SHP77 treated with DMSO at 0.1 percent for 48 hours (cell line): ENCODE results near the gene CCSER2.

Experiments used
- DNase-seq: peaks from one replicate; lab custom pipeline; 2025; lab: John Stamatoyannopoulos, UW

The CCSER2 gene

GRCh38 chr10:84547616-84548015 is 219.2 kb downstream of the CCSER2 start:
- DNase-seq: no peak

- DNase-seq: no peak
These were observed 220.5 kb downstream of the CCSER2 start for GRCh38 chr10:84548869-84549268.

GRCh38 chr10:84549368-84550165 is 221.2 kb downstream of the CCSER2 start:
- no peak for DNase-seq

- DNase-seq: no peak
These were observed 222.5 kb downstream of the CCSER2 start for GRCh38 chr10:84550756-84551436.

GRCh38 chr10:84551437-84552120 is 223.2 kb downstream of the CCSER2 start:
- DNase-seq: no peak

- DNase-seq: no peak
These were observed 224.1 kb downstream of the CCSER2 start for GRCh38 chr10:84552478-84552877.

GRCh38 chr10:84562592-84562991 is 234.2 kb downstream of the CCSER2 start:
- DNase-seq: no peak

- no peak for DNase-seq
These were observed 235.0 kb downstream of the CCSER2 start for GRCh38 chr10:84563355-84563754.

GRCh38 chr10:84563868-84564267 is 235.5 kb downstream of the CCSER2 start:
- DNase-seq: no peak

GRCh38 chr10:84565881-84566582 is 237.6 kb downstream of the CCSER2 start:
- DNase-seq: no peak

- DNase-seq: no peak
These were observed 238.7 kb downstream of the CCSER2 start for GRCh38 chr10:84567133-84567532.
